Endometrium (tissue), 2 donors: ENCODE measurements around the gene MICAL2.

Experiments used
- FAIRE-seq: peaks from 2 replicates; lab custom pipeline; 2012; peaks lifted over from hg19 to GRCh38; lab: Jason Lieb, UNC
- donor health status: control.
- donor health status: control.

Gene MICAL2

GRCh38 chr11:12098601-12099000, 11.8 kb upstream of the MICAL2 start:
- FAIRE-seq: no peak

- no peak for FAIRE-seq
Measured at GRCh38 chr11:12099132-12099873, 11.1 kb upstream of the MICAL2 start.

GRCh38 chr11:12100429-12100828, 10.0 kb upstream of the MICAL2 start:
- FAIRE-seq: no peak

- FAIRE-seq: no peak
Measured at GRCh38 chr11:12100841-12101242, 9.5 kb upstream of the MICAL2 start.

- FAIRE-seq: no peak
Measured at GRCh38 chr11:12101318-12101717, 9.1 kb upstream of the MICAL2 start.

- FAIRE-seq: no peak
Measured at GRCh38 chr11:12102588-12103410, 7.6 kb upstream of the MICAL2 start.

- FAIRE-seq: no peak
Measured at GRCh38 chr11:12103411-12104225, 6.8 kb upstream of the MICAL2 start.

- no peak for FAIRE-seq
Measured at GRCh38 chr11:12105471-12105870, 4.9 kb upstream of the MICAL2 start.

- FAIRE-seq: no peak
Measured at GRCh38 chr11:12106101-12106500, 4.3 kb upstream of the MICAL2 start.

- no peak for FAIRE-seq
Measured at GRCh38 chr11:12106501-12106900, 3.9 kb upstream of the MICAL2 start.

- FAIRE-seq: no peak
Measured at GRCh38 chr11:12108875-12109453, 1.4 kb upstream of the MICAL2 start.

GRCh38 chr11:12109591-12110196, 696 bp upstream of the MICAL2 start:
- FAIRE-seq: no peak

GRCh38 chr11:12110714-12111548, 541 bp downstream of the MICAL2 start:
- no peak for FAIRE-seq

- FAIRE-seq: no peak
Measured at GRCh38 chr11:12111549-12112520, 1.4 kb downstream of the MICAL2 start.

- no peak for FAIRE-seq
Measured at GRCh38 chr11:12112750-12113149, 2.4 kb downstream of the MICAL2 start.

- no peak for FAIRE-seq
Measured at GRCh38 chr11:12113294-12113693, 2.9 kb downstream of the MICAL2 start.

- FAIRE-seq: no peak
Measured at GRCh38 chr11:12114193-12115033, 4.0 kb downstream of the MICAL2 start.

- FAIRE-seq: no peak
Measured at GRCh38 chr11:12116425-12117032, 6.1 kb downstream of the MICAL2 start.
